DND-41 (cell line): Measurements from ENCODE around the gene FXYD4.

Experiments used
- ATAC-seq: fragments of 200-7000 bp; cut with Tn5 transposase; 3 replicates; pipeline ENCODE4 v1.9.1; 2021; ENCODE audit warnings: low read depth; ENCODE audit not compliant: insufficient read depth
- DNase-seq: peaks from one replicate; pipeline ENCODE4 v3.0.0-alpha.2; 2020
- H2AFZ ChIP-seq: 2 replicates; pipeline ENCODE4 v1.6.0; 2012; ENCODE audit warnings: low read depth, low read length
- H3K27ac ChIP-seq: 2 replicates; pipeline ENCODE4 v1.5.1; 2012; ENCODE audit warnings: low read length, inconsistent platforms
- H3K27me3 ChIP-seq: fragments of 200-600 bp; sonication (generic); 2 replicates; pipeline ENCODE4 v1.6.0; 2012; ENCODE audit warnings: low read length, mild to moderate bottlenecking, inconsistent platforms; ENCODE audit not compliant: insufficient read depth, poor library complexity
- H3K36me3 ChIP-seq: 2 replicates; pipeline ENCODE4 v1.5.1; 2012; ENCODE audit warnings: low read length, inconsistent platforms; ENCODE audit not compliant: insufficient read depth
- H3K4me1 ChIP-seq: 2 replicates; pipeline ENCODE4 v1.5.1; 2012; ENCODE audit warnings: mild to moderate bottlenecking, low read length; ENCODE audit not compliant: insufficient read depth
- H3K4me2 ChIP-seq: 2 replicates; pipeline ENCODE4 v1.6.0; 2012; ENCODE audit warnings: mild to moderate bottlenecking, moderate library complexity, low read length, inconsistent platforms; ENCODE audit not compliant: insufficient read depth
- H3K4me3 ChIP-seq, 2 experiments: fragments of 200-600 bp in 1 of 2; shearing (Covaris generic) in 1 of 2; 2 replicates each; pipeline ENCODE4 v1.5.1; 2012 to 2016; ENCODE audit warnings: inconsistent platforms in 2 of 2, low read length in 2 of 2, mild to moderate bottlenecking in 2 of 2, low read depth in 1 of 2, moderate library complexity in 1 of 2
- H3K79me2 ChIP-seq: 2 replicates; pipeline ENCODE4 v1.6.0; 2012; ENCODE audit warnings: low read length, inconsistent platforms; ENCODE audit not compliant: insufficient read depth
- H3K9ac ChIP-seq: 2 replicates; pipeline ENCODE4 v1.6.0; 2012; ENCODE audit warnings: low read depth, mild to moderate bottlenecking, inconsistent platforms, low read length, moderate library complexity
- H3K9me3 ChIP-seq: 2 replicates; pipeline ENCODE4 v1.5.1; 2012; ENCODE audit warnings: low read length, moderate library complexity, mild to moderate bottlenecking, inconsistent platforms; ENCODE audit not compliant: insufficient read depth, severe bottlenecking
- H4K20me1 ChIP-seq: 2 replicates; pipeline ENCODE4 v1.6.0; 2012; ENCODE audit warnings: low read length; ENCODE audit not compliant: insufficient read depth
- EZH2 ChIP-seq: IDR thresholded peaks from 3 replicates; pipeline ENCODE4 v1.6.1; 2012; ENCODE audit warnings: borderline replicate concordance, low read depth, mild to moderate bottlenecking, moderate library complexity, low read length, inconsistent platforms; ENCODE audit not compliant: severe bottlenecking
- TF ChIP-seq, protein P1 (sequence below): IDR thresholded peaks from 2 replicates; pipeline ENCODE4 v1.5.1; 2012; ENCODE audit warnings: borderline replicate concordance, low read length, moderate library complexity, mild to moderate bottlenecking; ENCODE audit not compliant: poor library complexity, severe bottlenecking; ENCODE audit errors: extremely low read depth

Gene FXYD4

DNA sequence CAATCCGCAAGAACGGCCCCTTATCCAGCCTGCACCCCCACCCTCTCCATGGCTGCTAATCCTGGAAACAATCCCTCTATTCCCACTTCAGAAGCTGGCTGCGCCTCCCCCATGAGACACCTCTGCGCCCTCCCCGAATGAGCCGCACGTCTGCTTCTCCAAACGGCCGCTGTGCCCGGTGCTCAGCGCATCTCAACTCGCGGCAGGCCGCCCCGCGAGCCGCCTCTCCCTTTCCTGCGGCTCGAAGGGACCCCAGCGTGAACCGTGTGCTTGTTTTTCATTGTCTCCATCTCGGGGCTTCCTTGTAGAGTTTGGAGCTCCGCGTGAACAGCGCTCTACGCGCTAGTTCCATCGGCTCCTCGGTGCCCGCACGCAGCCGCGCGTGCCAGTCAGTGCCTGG is 20.8 kb upstream of the FXYD4 start:
- Histone ChIP-seq H4K20me1 (no peaks in the 10 kb centered on the region), H3K9me3 (no peaks in the 10 kb centered on the region), H3K9ac (no peak overlapping the region), H2AFZ (no peak overlapping the region), H3K36me3 (no peaks in the 10 kb centered on the region), H3K4me1 (peaks cover 7% of the 10 kb centered on the region), H3K4me2 (no peak overlapping the region), H3K79me2 (no peaks in the 10 kb centered on the region), H3K4me3 (no peak overlapping the region), H3K27me3 (peaks cover 7% of the 10 kb centered on the region), H3K27ac (no peak overlapping the region)
- no peak for ATAC-seq
- TF ChIP-seq, protein P1, sequence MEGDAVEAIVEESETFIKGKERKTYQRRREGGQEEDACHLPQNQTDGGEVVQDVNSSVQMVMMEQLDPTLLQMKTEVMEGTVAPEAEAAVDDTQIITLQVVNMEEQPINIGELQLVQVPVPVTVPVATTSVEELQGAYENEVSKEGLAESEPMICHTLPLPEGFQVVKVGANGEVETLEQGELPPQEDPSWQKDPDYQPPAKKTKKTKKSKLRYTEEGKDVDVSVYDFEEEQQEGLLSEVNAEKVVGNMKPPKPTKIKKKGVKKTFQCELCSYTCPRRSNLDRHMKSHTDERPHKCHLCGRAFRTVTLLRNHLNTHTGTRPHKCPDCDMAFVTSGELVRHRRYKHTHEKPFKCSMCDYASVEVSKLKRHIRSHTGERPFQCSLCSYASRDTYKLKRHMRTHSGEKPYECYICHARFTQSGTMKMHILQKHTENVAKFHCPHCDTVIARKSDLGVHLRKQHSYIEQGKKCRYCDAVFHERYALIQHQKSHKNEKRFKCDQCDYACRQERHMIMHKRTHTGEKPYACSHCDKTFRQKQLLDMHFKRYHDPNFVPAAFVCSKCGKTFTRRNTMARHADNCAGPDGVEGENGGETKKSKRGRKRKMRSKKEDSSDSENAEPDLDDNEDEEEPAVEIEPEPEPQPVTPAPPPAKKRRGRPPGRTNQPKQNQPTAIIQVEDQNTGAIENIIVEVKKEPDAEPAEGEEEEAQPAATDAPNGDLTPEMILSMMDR: no peak
- no peak for TF ChIP-seq EZH2
- DNase-seq: no peak

GRCh38 chr10:43351301-43351700 is 20.1 kb upstream of the FXYD4 start:
- no peak overlapping the region for H3K27ac ChIP-seq
- no peak overlapping the region for H3K9ac ChIP-seq
- H3K4me1 ChIP-seq: peaks cover 7% of the 10 kb centered on the region
- H3K36me3 ChIP-seq: no peaks in the 10 kb centered on the region
- H3K27me3 ChIP-seq: peaks cover 7% of the 10 kb centered on the region
- H4K20me1 ChIP-seq: no peaks in the 10 kb centered on the region
- no peaks in the 10 kb centered on the region for H3K9me3 ChIP-seq
- TF ChIP-seq, protein P1: no peak
- no peak for TF ChIP-seq EZH2
- ATAC-seq (no peak), DNase-seq (no peak)
- no peak overlapping the region for H2AFZ ChIP-seq
- H3K4me3 ChIP-seq: no peak overlapping the region
- no peaks in the 10 kb centered on the region for H3K79me2 ChIP-seq
- no peak overlapping the region for H3K4me2 ChIP-seq

GRCh38 chr10:43352951-43353350 is 18.5 kb upstream of the FXYD4 start:
- H3K27ac ChIP-seq: no peak overlapping the region
- H2AFZ ChIP-seq: no peak overlapping the region
- H3K27me3 ChIP-seq: peaks cover 7% of the 10 kb centered on the region
- H3K4me1 ChIP-seq: peaks cover 5% of the 10 kb centered on the region
- H4K20me1 ChIP-seq: no peaks in the 10 kb centered on the region
- no peak overlapping the region for H3K4me3 ChIP-seq
- TF ChIP-seq EZH2: no peak
- TF ChIP-seq, protein P1: no peak
- H3K36me3 ChIP-seq: no peaks in the 10 kb centered on the region
- no peaks in the 10 kb centered on the region for H3K79me2 ChIP-seq
- no peak for DNase-seq
- no peak for ATAC-seq
- no peak overlapping the region for H3K4me2 ChIP-seq
- H3K9me3 ChIP-seq: no peaks in the 10 kb centered on the region
- H3K9ac ChIP-seq: no peak overlapping the region
